ENCODE results near the gene ACTG2.
"Not testable (repeated sequence)": the region's sequence is repeated elsewhere in the genome, so short reads cannot be mapped to it uniquely, and the experiment has no call there.

GRCh38 chr2:73940066-73940465 is 47.3 kb downstream of the ACTG2 start:
- not testable (repeated sequence) for TF ChIP-seq EP300, POLR2AphosphoS5 (IDR thresholded peaks at IDR 0.05)

Measured in gastroesophageal sphincter (tissue), 2 donors.